SK-N-MC (cell line): Measurements from ENCODE around the gene NR0B2.
A peak's percentile ranks its signal among the peaks of the same experiment; 100 is the strongest.

Experiments used
- EZH2 ChIP-seq: fragments of 200-600 bp; sonication (generic); IDR thresholded peaks from one replicate; pipeline ENCODE4 v1.6.1; 2017; ENCODE audit warnings: antibody characterized with exemption
- FOXP2 ChIP-seq: optimal IDR thresholded peaks from 2 replicates; pipeline ENCODE3; 2011; ENCODE audit warnings: mild to moderate bottlenecking, moderate library complexity; ENCODE audit not compliant: insufficient read depth; ENCODE audit errors: extremely low read length, control extremely low read depth
- POLR2AphosphoS5 ChIP-seq: IDR thresholded peaks from 2 replicates; pipeline ENCODE4 v1.6.1; 2012; ENCODE audit warnings: mild to moderate bottlenecking, low read depth, low read length, borderline replicate concordance

DNA sequence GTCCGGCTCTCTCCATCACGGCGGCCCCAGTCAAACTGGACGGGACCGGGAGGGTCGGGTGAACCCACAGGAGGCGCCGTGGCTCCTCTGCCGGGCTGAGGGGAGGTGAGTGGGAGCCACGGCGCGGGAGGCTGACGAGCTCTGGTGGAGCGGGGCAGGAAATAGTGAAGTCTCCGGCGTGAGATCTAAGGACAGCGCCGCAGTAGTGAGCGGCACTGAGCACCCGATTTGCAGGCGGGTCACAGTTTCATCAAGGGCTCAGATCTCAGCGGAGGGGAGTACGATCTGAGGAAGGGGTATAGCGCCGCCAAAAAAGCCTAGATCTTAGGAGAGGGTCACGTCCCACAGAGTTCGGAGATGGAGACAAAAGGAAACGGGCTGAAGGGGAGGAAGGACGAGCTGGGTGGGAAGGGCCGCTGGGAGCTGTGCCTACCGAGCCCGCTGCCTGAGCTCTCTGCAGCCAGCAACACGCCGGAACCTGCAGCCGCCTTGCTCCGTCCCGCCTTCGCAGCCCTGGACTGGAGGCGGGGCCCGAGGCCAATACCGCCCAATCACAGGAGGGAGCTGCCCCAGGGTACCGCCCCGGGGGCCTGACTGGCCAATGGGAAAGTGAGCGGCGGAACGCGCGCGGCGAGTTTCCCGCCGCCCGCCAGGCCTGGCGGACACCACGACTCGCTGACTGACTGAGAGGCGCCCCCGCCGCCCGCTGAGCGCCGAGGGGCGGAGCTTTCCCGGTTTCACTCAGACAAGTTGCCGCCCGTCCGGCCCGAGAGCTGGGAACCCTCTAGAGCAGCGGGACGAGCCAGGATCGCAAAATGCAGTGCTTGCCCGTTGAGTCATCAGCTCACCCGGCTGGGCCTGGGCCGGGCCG is 48.9 kb downstream of the NR0B2 start:
- TF ChIP-seq EZH2 (no peak), POLR2AphosphoS5 (peak; percentile 92), FOXP2 (no peak)
